CD14-positive monocyte (primary cell): ENCODE data around the gene MDFI. TPM values are rescaled to one million over a fixed set of nuclear protein-coding genes. Genes with fewer than 3 reads are reported as not detected.

ENCODE experiments used
- DNase-seq, 3 donors: peaks; one replicate each; pipeline ENCODE4 v3.0.0-alpha.2; 2011 to 2022
- H2AFZ ChIP-seq: 2 replicates; pipeline ENCODE4 v1.6.0; 2012; ENCODE audit warnings: mild to moderate bottlenecking, low read depth, low read length, inconsistent platforms; ENCODE audit not compliant: insufficient read depth, poor library complexity, severe bottlenecking
- H3K27ac ChIP-seq, 2 donors: 1 replicate in 1 of 2; 2 replicates in 1 of 2; pipeline ENCODE4 v1.5.1; 2012 to 2013; ENCODE audit warnings: low read length in 2 of 2, control low read depth in 1 of 2, inconsistent platforms in 1 of 2, low read depth in 1 of 2, mild to moderate bottlenecking in 1 of 2
- H3K27me3 ChIP-seq, 2 donors: one replicate each; pipeline versions ENCODE4 v1.6.0 to v1.6.1; 2011 to 2013; ENCODE audit warnings: low read length in 2 of 2; ENCODE audit not compliant: control insufficient read depth in 2 of 2, insufficient read depth in 2 of 2
- H3K36me3 ChIP-seq, 2 donors: replicated peaks in 1 of 2; 1 replicate in 1 of 2; 2 replicates in 1 of 2; pipeline versions ENCODE4 v1.5.1 to v1.6.1; 2012 to 2013; ENCODE audit warnings: low read length in 2 of 2, control low read depth in 1 of 2, inconsistent platforms in 1 of 2, mild to moderate bottlenecking in 1 of 2; ENCODE audit not compliant: insufficient read depth in 2 of 2, control insufficient read depth in 1 of 2
- H3K4me1 ChIP-seq, 2 donors: 1 replicate in 1 of 2; 2 replicates in 1 of 2; pipeline versions ENCODE4 v1.5.1 to v1.6.1; 2012 to 2013; ENCODE audit warnings: low read length in 2 of 2, control low read depth in 1 of 2, inconsistent platforms in 1 of 2, mild to moderate bottlenecking in 1 of 2, moderate library complexity in 1 of 2; ENCODE audit not compliant: insufficient read depth in 2 of 2, control insufficient read depth in 1 of 2
- H3K4me2 ChIP-seq: replicated peaks from 2 replicates; pipeline ENCODE3; 2012; ENCODE audit warnings: low read length, moderate library complexity, mild to moderate bottlenecking; ENCODE audit not compliant: poor library complexity, severe bottlenecking; ENCODE audit errors: extremely low read depth
- H3K4me3 ChIP-seq, 3 experiments: fragments of 200-600 bp in 1 of 3; sonication (generic) in 1 of 3; replicated peaks in 1 of 3; 1 replicate in 2 of 3; 2 replicates in 1 of 3; pipeline ENCODE4 v1.5.1; 2011 to 2013; ENCODE audit warnings: low read length in 3 of 3, mild to moderate bottlenecking in 3 of 3, control low read depth in 2 of 3, low read depth in 2 of 3, inconsistent platforms in 1 of 3, moderate library complexity in 1 of 3
- H3K79me2 ChIP-seq: 2 replicates; pipeline ENCODE4 v1.6.0; 2012; ENCODE audit warnings: mild to moderate bottlenecking, control low read depth, inconsistent platforms, low read length, moderate library complexity; ENCODE audit not compliant: insufficient read depth
- H3K9ac ChIP-seq: 2 replicates; pipeline ENCODE4 v1.6.0; 2017; ENCODE audit warnings: low read length, mild to moderate bottlenecking; ENCODE audit not compliant: insufficient read depth, poor library complexity, severe bottlenecking
- H3K9me3 ChIP-seq, 2 donors: replicated peaks in 1 of 2; 1 replicate in 1 of 2; 2 replicates in 1 of 2; pipeline versions ENCODE4 v1.5.1 to v1.6.1; 2012 to 2013; ENCODE audit warnings: low read length in 2 of 2, control low read depth in 1 of 2; ENCODE audit not compliant: control insufficient read depth in 1 of 2, insufficient read depth in 1 of 2
- H4K20me1 ChIP-seq: 2 replicates; pipeline ENCODE4 v1.6.0; 2012; ENCODE audit warnings: mild to moderate bottlenecking, low read length, control low read depth, moderate library complexity; ENCODE audit not compliant: insufficient read depth
- H3K27ac Mint-ChIP-seq, 7 donors: one replicate each; pipeline ENCODE4 v1.8.0; 2020; ENCODE audit warnings: mild to moderate bottlenecking in 7 of 7, mixed read lengths in 7 of 7, moderate library complexity in 6 of 7, inconsistent platforms in 2 of 7
- H3K27me3 Mint-ChIP-seq, 3 donors: one replicate each; pipeline ENCODE4 v1.8.0; 2021 to 2022; ENCODE audit warnings: low read depth in 3 of 3, mild to moderate bottlenecking in 3 of 3, mixed read lengths in 3 of 3, moderate library complexity in 3 of 3, inconsistent platforms in 1 of 3
- H3K36me3 Mint-ChIP-seq, 2 donors: one replicate each; pipeline ENCODE4 v1.8.0; 2020; ENCODE audit warnings: mixed read lengths in 2 of 2, inconsistent platforms in 1 of 2, mild to moderate bottlenecking in 1 of 2
- H3K4me1 Mint-ChIP-seq: one replicate; pipeline ENCODE4 v1.8.0; 2020; ENCODE audit warnings: mild to moderate bottlenecking, mixed read lengths
- H3K4me3 Mint-ChIP-seq, 2 donors: one replicate each; pipeline ENCODE4 v1.8.0; 2020; ENCODE audit warnings: mild to moderate bottlenecking in 2 of 2, mixed read lengths in 2 of 2, moderate library complexity in 1 of 2
- H3K9me3 Mint-ChIP-seq, 7 donors: one replicate each; pipeline ENCODE4 v1.8.0; 2020 to 2022; ENCODE audit warnings: mixed read lengths in 7 of 7, mild to moderate bottlenecking in 6 of 7, moderate library complexity in 6 of 7, inconsistent platforms in 2 of 7
- WGBS: methylation state at CpG from one replicate; pipeline ENCODE4 v1.1.5; 2013; ENCODE audit warnings: missing lambda C conversion rate; ENCODE audit not compliant: insufficient coverage; 5-methylcytosine and 5-hydroxymethylcytosine counted together
- intact Hi-C, 2 donors: fragments of 100-400 bp; cut with micrococcal nuclease; formaldehyde crosslinking; loops; one replicate each; pipeline versions ENCODE4 v1.15.0 to v1.15.1; 2023
- polyA plus RNA-seq, 3 donors: library from polyadenylated mRNA; depleted of rRNA in 1 of 3; unstranded in 2 of 3; stranded (reverse) in 1 of 3; fragments of 300-500 nt in 2 of 3; fragments of >200 nt in 1 of 3; fragmentation: Illumina TruSeq in 2 of 3; gene quantifications; 1 replicate in 2 of 3; 2 replicates in 1 of 3; pipeline ENCODE4 v1.2.3, GENCODE V29; 2012 to 2021
- TF ChIP-seq, protein P1 (sequence below): fragments of 200-600 bp; IDR thresholded peaks from one replicate; pipeline ENCODE4 v1.8.0; 2022; ENCODE audit warnings: antibody characterized with exemption, mild to moderate bottlenecking

The MDFI gene
- polyA plus RNA-seq, 3 donors, result not detected

DNA sequence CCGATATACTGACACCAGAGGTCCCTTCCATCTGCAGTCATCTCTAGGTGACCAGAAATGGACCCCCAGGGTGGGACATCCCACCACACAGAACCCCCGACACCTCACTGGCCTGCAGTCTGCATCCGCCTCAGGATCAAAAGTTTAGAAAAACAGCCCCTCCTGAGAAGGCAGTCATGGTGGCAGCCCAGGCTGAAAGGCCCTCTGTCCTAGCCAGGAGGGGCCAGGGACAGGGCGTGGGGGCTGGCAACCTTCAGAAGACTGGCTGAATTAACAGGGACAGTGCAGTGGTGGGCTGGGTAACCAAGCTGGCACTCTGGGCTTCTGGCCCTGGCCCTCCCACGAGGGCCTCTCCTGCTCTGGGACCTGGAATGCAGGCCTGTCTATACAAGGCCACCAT lies 34.3 kb upstream of the MDFI start:
- Mint-ChIP-seq H3K27ac (no peak overlapping the region), H3K36me3 (peaks cover 2 to 12% of the 10 kb centered on the region in 2 donors), H3K4me3 (no peak overlapping the region), H3K9me3 (no peaks in the 10 kb centered on the region), H3K27me3 (peaks cover 2 to 8% (median 6%) of the 10 kb centered on the region in 3 donors), H3K4me1 (peaks cover 13% of the 10 kb centered on the region)
- H3K79me2 ChIP-seq, result no peaks in the 10 kb centered on the region
- H3K27ac ChIP-seq, result no peak overlapping the region
- no peaks in the 10 kb centered on the region for H4K20me1 ChIP-seq
- TF ChIP-seq, protein P1, sequence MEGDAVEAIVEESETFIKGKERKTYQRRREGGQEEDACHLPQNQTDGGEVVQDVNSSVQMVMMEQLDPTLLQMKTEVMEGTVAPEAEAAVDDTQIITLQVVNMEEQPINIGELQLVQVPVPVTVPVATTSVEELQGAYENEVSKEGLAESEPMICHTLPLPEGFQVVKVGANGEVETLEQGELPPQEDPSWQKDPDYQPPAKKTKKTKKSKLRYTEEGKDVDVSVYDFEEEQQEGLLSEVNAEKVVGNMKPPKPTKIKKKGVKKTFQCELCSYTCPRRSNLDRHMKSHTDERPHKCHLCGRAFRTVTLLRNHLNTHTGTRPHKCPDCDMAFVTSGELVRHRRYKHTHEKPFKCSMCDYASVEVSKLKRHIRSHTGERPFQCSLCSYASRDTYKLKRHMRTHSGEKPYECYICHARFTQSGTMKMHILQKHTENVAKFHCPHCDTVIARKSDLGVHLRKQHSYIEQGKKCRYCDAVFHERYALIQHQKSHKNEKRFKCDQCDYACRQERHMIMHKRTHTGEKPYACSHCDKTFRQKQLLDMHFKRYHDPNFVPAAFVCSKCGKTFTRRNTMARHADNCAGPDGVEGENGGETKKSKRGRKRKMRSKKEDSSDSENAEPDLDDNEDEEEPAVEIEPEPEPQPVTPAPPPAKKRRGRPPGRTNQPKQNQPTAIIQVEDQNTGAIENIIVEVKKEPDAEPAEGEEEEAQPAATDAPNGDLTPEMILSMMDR, result no peak
- H3K9me3 ChIP-seq, result no peaks in the 10 kb centered on the region
- H3K4me3 ChIP-seq, result no peak overlapping the region
- WGBS, result 100% methylated on average over 5 of the region's 5 CpGs
- H2AFZ ChIP-seq, result no peak overlapping the region
- H3K36me3 ChIP-seq, result peaks cover 0 to 3% of the 10 kb centered on the region in 2 donors
- intact Hi-C loops, result loop anchor here (2.0 to 10.0 kb wide), 4 partner anchors 78 to 171 kb away; partner anchors contain the start of gene FRS3 (in 1 of the 2)
- H3K4me2 ChIP-seq, result no peak overlapping the region
- H3K4me1 ChIP-seq, result peaks cover 0 to 6% of the 10 kb centered on the region in 2 donors
- no peak for DNase-seq
- H3K27me3 ChIP-seq, result no peaks in the 10 kb centered on the region
- H3K9ac ChIP-seq, result no peak overlapping the region

DNA sequence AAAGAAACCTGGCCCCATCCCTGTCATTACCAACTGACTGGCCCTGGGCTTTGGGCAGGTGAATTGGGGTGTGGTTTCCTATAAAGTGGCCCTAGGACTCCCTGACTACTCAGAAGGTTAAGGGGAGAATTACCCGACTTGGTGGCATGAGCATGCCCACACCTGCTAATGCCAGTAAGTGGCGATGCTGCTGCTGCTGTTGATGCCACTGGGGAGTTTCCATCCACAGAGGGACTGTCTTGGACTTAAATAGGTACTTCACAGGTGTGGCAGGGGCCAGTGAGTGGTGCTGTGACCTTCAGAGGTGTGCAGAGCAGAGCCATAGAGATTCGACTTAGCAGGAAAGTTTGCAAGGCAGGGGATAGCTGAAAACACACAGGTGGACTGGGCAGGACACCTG lies 32.6 kb upstream of the MDFI start:
- intact Hi-C loops, result loop anchor here (2.0 to 10.0 kb wide), 3 partner anchors 77 to 169 kb away; partner anchors contain the start of gene FRS3 (in 1 of the 2)
- no peaks in the 10 kb centered on the region for H3K9me3 Mint-ChIP-seq

More for the DNA sequence above, 32.6 kb upstream of the MDFI start:
- Mint-ChIP-seq H3K27ac (peak overlapping the region in 1 of 7 donors; percentile 3), H3K4me3 (no peak overlapping the region), H3K27me3 (peaks cover 2 to 8% (median 6%) of the 10 kb centered on the region in 3 donors), H3K36me3 (peaks cover 2 to 3% of the 10 kb centered on the region in 2 donors), H3K4me1 (peaks cover 13% of the 10 kb centered on the region)
- H3K27me3 ChIP-seq, result no peaks in the 10 kb centered on the region
- no peak overlapping the region for H2AFZ ChIP-seq
- H3K4me1 ChIP-seq, result peaks cover 0 to 6% of the 10 kb centered on the region in 2 donors
- H3K4me3 ChIP-seq, result no peak overlapping the region
- no peak overlapping the region for H3K27ac ChIP-seq
- H3K36me3 ChIP-seq, result no peaks in the 10 kb centered on the region
- TF ChIP-seq, protein P1, result no peak
- no peaks in the 10 kb centered on the region for H3K9me3 ChIP-seq
- no peaks in the 10 kb centered on the region for H3K79me2 ChIP-seq
- H3K9ac ChIP-seq, result no peak overlapping the region
- no peak for DNase-seq
- no peaks in the 10 kb centered on the region for H4K20me1 ChIP-seq
- H3K4me2 ChIP-seq, result no peak overlapping the region
- WGBS, result 81% methylated on average over 3 of the region's 3 CpGs
